ENCODE data around the gene QSOX2.

Gene QSOX2

GRCh38 chr9:136197084-136197875, 48.3 kb downstream of the QSOX2 start:
- H3K23ac ChIP-seq (ENCODE audit: low read depth, low read length, poor library complexity): peak overlapping the region; percentile 89
- peak overlapping the region; percentile 48 for H3K18ac ChIP-seq (ENCODE audit: low read length)
- no peaks in the 10 kb centered on the region for H3K36me3 ChIP-seq (replicated peaks in 1 of 2; ENCODE audit: control insufficient read depth in 2 of 2, insufficient read depth in 2 of 2, low read length in 2 of 2)
- no peak overlapping the region for H3K9ac ChIP-seq (ENCODE audit: low read depth, low read length, poor library complexity)
- H3K27ac ChIP-seq (replicated peaks; ENCODE audit: low read length): no peak overlapping the region
- no peak overlapping the region for H3K4me2 ChIP-seq (ENCODE audit: insufficient read depth, low read length, poor library complexity, severe bottlenecking)
- no peak overlapping the region for H2AK5ac ChIP-seq (ENCODE audit: low read depth, low read length)
- H3K4ac ChIP-seq (ENCODE audit: low read length): no peak overlapping the region
- H3K4me3 ChIP-seq (ENCODE audit: low read length in 2 of 2): no peak overlapping the region
- no peaks in the 10 kb centered on the region for H3K4me1 ChIP-seq (ENCODE audit: control insufficient read depth in 2 of 2, insufficient read depth in 1 of 2, low read depth in 1 of 2, low read length in 2 of 2)
- peaks cover 72 to 98% (median 96%) of the 10 kb centered on the region in 3 experiments for H3K27me3 ChIP-seq (ENCODE audit: control insufficient read depth in 3 of 3, insufficient read depth in 3 of 3, low read depth in 1 of 3, low read length in 3 of 3)
- peak overlapping the region; percentile 3 for H3K14ac ChIP-seq (ENCODE audit: low read length)
- H3K9me3 ChIP-seq (replicated peaks in 1 of 2; ENCODE audit: control insufficient read depth in 2 of 2, insufficient read depth in 1 of 2, low read depth in 1 of 2, low read length in 2 of 2): peaks cover 0 to 5% of the 10 kb centered on the region in 2 donors
- H2BK12ac ChIP-seq (ENCODE audit: low read length): no peak overlapping the region
- no peak overlapping the region for H2AFZ ChIP-seq (ENCODE audit: low read length)
- H3K79me1 ChIP-seq (ENCODE audit: low read depth, low read length): peaks cover 6% of the 10 kb centered on the region
- no peak overlapping the region for H4K91ac ChIP-seq (ENCODE audit: low read depth, low read length, poor library complexity)
- H4K8ac ChIP-seq (ENCODE audit: low read depth, low read length): no peak overlapping the region
- WGBS, 2 donors (ENCODE audit: extremely low coverage in 2 of 2, insufficient read length in 2 of 2, insufficient replicate concordance in 1 of 2): no CpG with 5 or more reads among the region's 35 CpGs
- no peak overlapping the region for H2BK120ac ChIP-seq (ENCODE audit: low read depth, low read length)
- H2BK15ac ChIP-seq (ENCODE audit: low read length): no peak overlapping the region
- no peak for DNase-seq (ENCODE audit: low spot score)
- H2BK5ac ChIP-seq (ENCODE audit: low read length): no peak overlapping the region

DNA sequence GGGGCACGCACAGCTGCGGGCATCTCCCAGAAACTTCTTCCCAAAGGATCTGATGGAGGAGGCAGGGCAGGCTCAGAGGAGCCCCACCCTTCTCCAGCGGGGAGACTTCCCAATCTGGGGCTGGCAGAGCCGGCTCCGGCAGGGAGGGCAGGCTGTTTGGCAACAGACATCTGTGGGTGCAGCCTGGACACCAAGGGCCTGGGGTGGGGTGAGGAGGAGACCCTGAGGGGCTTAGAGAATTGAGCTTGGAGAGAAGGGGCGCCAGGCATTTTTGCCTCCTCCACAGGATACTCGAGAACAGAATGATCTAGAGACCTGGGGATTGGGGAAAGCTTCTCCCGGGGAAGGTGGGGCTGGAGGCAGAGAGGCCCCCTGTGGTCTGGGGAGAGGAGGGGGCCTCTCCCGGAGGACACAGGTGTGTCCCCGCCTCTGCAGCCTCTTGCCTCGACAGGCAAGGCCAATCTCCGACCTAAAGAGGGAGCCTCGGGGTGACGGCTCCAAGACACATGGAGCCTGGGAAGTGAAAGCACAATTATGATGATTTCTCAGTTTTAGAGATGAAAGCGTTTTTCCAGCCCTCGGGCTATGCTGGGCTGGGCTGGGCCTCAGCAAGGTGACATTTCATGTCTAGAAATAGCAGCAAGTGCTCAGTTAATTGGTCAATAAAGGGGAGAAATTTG, 49.1 kb downstream of the QSOX2 start:
- no CpG with 5 or more reads among the region's 16 CpGs for WGBS, 2 donors (ENCODE audit: extremely low coverage in 2 of 2, insufficient read length in 2 of 2, insufficient replicate concordance in 1 of 2)
- no peak overlapping the region for H3K27ac ChIP-seq (replicated peaks; ENCODE audit: low read length)

GRCh38 chr9:136194540-136194939, 51.1 kb downstream of the QSOX2 start:
- no peak overlapping the region for H3K14ac ChIP-seq (ENCODE audit: low read length)
- no peak overlapping the region for H3K9ac ChIP-seq (ENCODE audit: low read depth, low read length, poor library complexity)
- H2AFZ ChIP-seq (ENCODE audit: low read length): no peak overlapping the region
- no peak overlapping the region for H3K23ac ChIP-seq (ENCODE audit: low read depth, low read length, poor library complexity)
- H2BK15ac ChIP-seq (ENCODE audit: low read length): no peak overlapping the region
- H3K4me3 ChIP-seq (ENCODE audit: low read length in 2 of 2): no peak overlapping the region
- H3K79me1 ChIP-seq (ENCODE audit: low read depth, low read length): peaks cover 3% of the 10 kb centered on the region
- H3K18ac ChIP-seq (ENCODE audit: low read length): no peak overlapping the region
- DNase-seq (ENCODE audit: low spot score): no peak
- no peak overlapping the region for H2BK12ac ChIP-seq (ENCODE audit: low read length)
- H3K27me3 ChIP-seq (ENCODE audit: control insufficient read depth in 3 of 3, insufficient read depth in 3 of 3, low read depth in 1 of 3, low read length in 3 of 3): peaks cover 59 to 96% (median 92%) of the 10 kb centered on the region in 3 experiments
- no peak overlapping the region for H3K4ac ChIP-seq (ENCODE audit: low read length)
- no peak overlapping the region for H3K4me2 ChIP-seq (ENCODE audit: insufficient read depth, low read length, poor library complexity, severe bottlenecking)
- H3K27ac ChIP-seq (replicated peaks; ENCODE audit: low read length): no peak overlapping the region
- no peak overlapping the region for H2BK120ac ChIP-seq (ENCODE audit: low read depth, low read length)
- H3K9me3 ChIP-seq (replicated peaks in 1 of 2; ENCODE audit: control insufficient read depth in 2 of 2, insufficient read depth in 1 of 2, low read depth in 1 of 2, low read length in 2 of 2): peaks cover 0 to 1% of the 10 kb centered on the region in 2 donors
- no peaks in the 10 kb centered on the region for H3K36me3 ChIP-seq (replicated peaks in 1 of 2; ENCODE audit: control insufficient read depth in 2 of 2, insufficient read depth in 2 of 2, low read length in 2 of 2)
- H4K91ac ChIP-seq (ENCODE audit: low read depth, low read length, poor library complexity): no peak overlapping the region
- H3K4me1 ChIP-seq (ENCODE audit: control insufficient read depth in 2 of 2, insufficient read depth in 1 of 2, low read depth in 1 of 2, low read length in 2 of 2): peaks cover 0 to 4% of the 10 kb centered on the region in 2 donors
- no peak overlapping the region for H2BK5ac ChIP-seq (ENCODE audit: low read length)
- WGBS, 2 donors (ENCODE audit: extremely low coverage in 2 of 2, insufficient read length in 2 of 2, insufficient replicate concordance in 1 of 2): no CpG with 5 or more reads among the region's 5 CpGs
- H4K8ac ChIP-seq (ENCODE audit: low read depth, low read length): no peak overlapping the region
- H2AK5ac ChIP-seq (ENCODE audit: low read depth, low read length): no peak overlapping the region

More for the DNA sequence above, 49.1 kb downstream of the QSOX2 start:
- Histone ChIP-seq H3K14ac (ENCODE audit: low read length) (peak overlapping the region; percentile 3), H3K79me1 (ENCODE audit: low read depth, low read length) (peaks cover 6% of the 10 kb centered on the region), H3K4me2 (ENCODE audit: insufficient read depth, low read length, poor library complexity, severe bottlenecking) (no peak overlapping the region), H3K9me3 (replicated peaks in 1 of 2; ENCODE audit: control insufficient read depth in 2 of 2, insufficient read depth in 1 of 2, low read depth in 1 of 2, low read length in 2 of 2) (peaks cover 0 to 5% of the 10 kb centered on the region in 2 donors), H3K4me3 (ENCODE audit: low read length in 2 of 2) (no peak overlapping the region), H2AFZ (ENCODE audit: low read length) (no peak overlapping the region), H3K27me3 (ENCODE audit: control insufficient read depth in 3 of 3, insufficient read depth in 3 of 3, low read depth in 1 of 3, low read length in 3 of 3) (peaks cover 72 to 98% (median 96%) of the 10 kb centered on the region in 3 experiments), H2BK120ac (ENCODE audit: low read depth, low read length) (no peak overlapping the region), H3K4ac (ENCODE audit: low read length) (no peak overlapping the region), H3K4me1 (ENCODE audit: control insufficient read depth in 2 of 2, insufficient read depth in 1 of 2, low read depth in 1 of 2, low read length in 2 of 2) (no peaks in the 10 kb centered on the region), H3K23ac (ENCODE audit: low read depth, low read length, poor library complexity) (peak overlapping the region; percentile 55), H3K36me3 (replicated peaks in 1 of 2; ENCODE audit: control insufficient read depth in 2 of 2, insufficient read depth in 2 of 2, low read length in 2 of 2) (no peaks in the 10 kb centered on the region), H2BK15ac (ENCODE audit: low read length) (no peak overlapping the region), H3K9ac (ENCODE audit: low read depth, low read length, poor library complexity) (no peak overlapping the region), H2BK12ac (ENCODE audit: low read length) (no peak overlapping the region), H2AK5ac (ENCODE audit: low read depth, low read length) (peak overlapping the region; percentile 68), H4K91ac (ENCODE audit: low read depth, low read length, poor library complexity) (no peak overlapping the region), H3K18ac (ENCODE audit: low read length) (no peak overlapping the region), H2BK5ac (ENCODE audit: low read length) (no peak overlapping the region), H4K8ac (ENCODE audit: low read depth, low read length) (no peak overlapping the region)
- DNase-seq (ENCODE audit: low spot score): no peak

- H3K23ac ChIP-seq (ENCODE audit: low read depth, low read length, poor library complexity): peak overlapping the region; percentile 96
- no peak overlapping the region for H2AFZ ChIP-seq (ENCODE audit: low read length)
- H3K14ac ChIP-seq (ENCODE audit: low read length): no peak overlapping the region
- DNase-seq (ENCODE audit: low spot score): no peak
- peaks cover 58 to 97% (median 86%) of the 10 kb centered on the region in 3 experiments for H3K27me3 ChIP-seq (ENCODE audit: control insufficient read depth in 3 of 3, insufficient read depth in 3 of 3, low read depth in 1 of 3, low read length in 3 of 3)
- no peak overlapping the region for H2BK120ac ChIP-seq (ENCODE audit: low read depth, low read length)
- peak overlapping the region; percentile 21 for H3K9ac ChIP-seq (ENCODE audit: low read depth, low read length, poor library complexity)
- H3K27ac ChIP-seq (replicated peaks; ENCODE audit: low read length): no peak overlapping the region
- peaks cover 0 to 4% of the 10 kb centered on the region in 2 donors for H3K4me1 ChIP-seq (ENCODE audit: control insufficient read depth in 2 of 2, insufficient read depth in 1 of 2, low read depth in 1 of 2, low read length in 2 of 2)
- no peak overlapping the region for H2AK5ac ChIP-seq (ENCODE audit: low read depth, low read length)
- H3K4me3 ChIP-seq (ENCODE audit: low read length in 2 of 2): no peak overlapping the region
- H4K91ac ChIP-seq (ENCODE audit: low read depth, low read length, poor library complexity): no peak overlapping the region
- no peak overlapping the region for H4K8ac ChIP-seq (ENCODE audit: low read depth, low read length)
- no CpG with 5 or more reads among the region's 45 CpGs for WGBS, 2 donors (ENCODE audit: extremely low coverage in 2 of 2, insufficient read length in 2 of 2, insufficient replicate concordance in 1 of 2)
- H2BK5ac ChIP-seq (ENCODE audit: low read length): no peak overlapping the region
- no peak overlapping the region for H2BK12ac ChIP-seq (ENCODE audit: low read length)
- no peaks in the 10 kb centered on the region for H3K36me3 ChIP-seq (replicated peaks in 1 of 2; ENCODE audit: control insufficient read depth in 2 of 2, insufficient read depth in 2 of 2, low read length in 2 of 2)
- H3K4ac ChIP-seq (ENCODE audit: low read length): no peak overlapping the region
- peaks cover 3% of the 10 kb centered on the region for H3K79me1 ChIP-seq (ENCODE audit: low read depth, low read length)
- peak overlapping the region; percentile 67 for H2BK15ac ChIP-seq (ENCODE audit: low read length)
- peaks cover 0 to 1% of the 10 kb centered on the region in 2 donors for H3K9me3 ChIP-seq (replicated peaks in 1 of 2; ENCODE audit: control insufficient read depth in 2 of 2, insufficient read depth in 1 of 2, low read depth in 1 of 2, low read length in 2 of 2)
- peak overlapping the region; percentile 90 for H3K18ac ChIP-seq (ENCODE audit: low read length)
- peak overlapping the region; percentile 18 for H3K4me2 ChIP-seq (ENCODE audit: insufficient read depth, low read length, poor library complexity, severe bottlenecking)
These were observed 51.7 kb downstream of the QSOX2 start for GRCh38 chr9:136193891-136194279.

Measured in neuronal stem cell (in vitro differentiated cells).